Measurements from ENCODE around the gene NUMB.
A peak's percentile ranks its signal among the peaks of the same experiment; 100 is the strongest.

GRCh38 chr14:73472185-73473114 is 14.1 kb upstream of the NUMB start:
- TF ChIP-seq FOXA2 (IDR thresholded peaks at IDR 0.05) (no peak), CTCF (IDR thresholded peaks at IDR 0.05; ENCODE audit: low read depth, low read length, missing input control) (peak; percentile 85), EGR1 (IDR thresholded peaks at IDR 0.05; ENCODE audit: low read depth in 2 of 2) (no peak), RAD21 (IDR thresholded peaks at IDR 0.05) (peak; percentile 95), FOXA1 (IDR thresholded peaks at IDR 0.05) (no peak), ATF3 (IDR thresholded peaks at IDR 0.05) (no peak), JUND (IDR thresholded peaks at IDR 0.05) (no peak), TAF1 (conservative IDR thresholded peaks at IDR 0.05) (no peak), MAX (IDR thresholded peaks at IDR 0.05) (no peak), YY1 (IDR thresholded peaks at IDR 0.05) (no peak), SP1 (IDR thresholded peaks at IDR 0.05) (no peak), REST (IDR thresholded peaks at IDR 0.05) (no peak), HNF4G (IDR thresholded peaks at IDR 0.05) (no peak), RXRA (IDR thresholded peaks at IDR 0.05) (no peak)
